ENCODE data around the gene VWA7.

Gene VWA7

GRCh38 chr6:31734821-31735406 lies 42.2 kb downstream of the VWA7 start:
- DNase-seq (ENCODE audit: low spot score in 2 of 2) (no peak), ATAC-seq (replicated peaks; ENCODE audit: extremely low read depth, poor library complexity, severe bottlenecking) (peak; percentile 24)
- no peaks in the 10 kb centered on the region for H3K9me3 Mint-ChIP-seq
- H3K4me1 Mint-ChIP-seq, result peaks cover 81% of the 10 kb centered on the region
- peak overlapping the region; percentile 96 for H3K4me3 Mint-ChIP-seq
- peak overlapping the region; percentile 92 for H3K27ac Mint-ChIP-seq (ENCODE audit: low read depth)
- no peaks in the 10 kb centered on the region for H3K27me3 Mint-ChIP-seq
- H3K36me3 Mint-ChIP-seq (ENCODE audit: insufficient read depth), result peaks cover 67% of the 10 kb centered on the region

GRCh38 chr6:31734247-31734820 lies 42.8 kb downstream of the VWA7 start:
- no peak for DNase-seq (ENCODE audit: low spot score in 2 of 2)
- H3K36me3 Mint-ChIP-seq (ENCODE audit: insufficient read depth), result peaks cover 63% of the 10 kb centered on the region
- H3K27me3 Mint-ChIP-seq, result no peaks in the 10 kb centered on the region
- peaks cover 81% of the 10 kb centered on the region for H3K4me1 Mint-ChIP-seq
- H3K9me3 Mint-ChIP-seq, result no peaks in the 10 kb centered on the region
- H3K27ac Mint-ChIP-seq (ENCODE audit: low read depth), result peak overlapping the region; percentile 92
- peak overlapping the region; percentile 96 for H3K4me3 Mint-ChIP-seq
- ATAC-seq (replicated peaks; ENCODE audit: extremely low read depth, poor library complexity, severe bottlenecking), result no peak

- Mint-ChIP-seq H3K27ac (ENCODE audit: low read depth) (peak overlapping the region; percentile 92), H3K27me3 (no peaks in the 10 kb centered on the region)
Observed at GRCh38 chr6:31733734-31734133, 43.4 kb downstream of the VWA7 start.

GRCh38 chr6:31732029-31732428 lies 45.1 kb downstream of the VWA7 start:
- ATAC-seq (replicated peaks; ENCODE audit: extremely low read depth, poor library complexity, severe bottlenecking), result no peak
- peaks cover 67% of the 10 kb centered on the region for H3K4me1 Mint-ChIP-seq
- DNase-seq (ENCODE audit: low spot score in 2 of 2), result no peak
- H3K9me3 Mint-ChIP-seq, result no peaks in the 10 kb centered on the region
- peak overlapping the region; percentile 22 for H3K27ac Mint-ChIP-seq (ENCODE audit: low read depth)
- no peak overlapping the region for H3K4me3 Mint-ChIP-seq
- peaks cover 57% of the 10 kb centered on the region for H3K36me3 Mint-ChIP-seq (ENCODE audit: insufficient read depth)
- no peaks in the 10 kb centered on the region for H3K27me3 Mint-ChIP-seq

More at GRCh38 chr6:31733734-31734133, 43.4 kb downstream of the VWA7 start:
- peaks cover 64% of the 10 kb centered on the region for H3K36me3 Mint-ChIP-seq (ENCODE audit: insufficient read depth)
- peaks cover 81% of the 10 kb centered on the region for H3K4me1 Mint-ChIP-seq
- no peaks in the 10 kb centered on the region for H3K9me3 Mint-ChIP-seq
- peak overlapping the region; percentile 96 for H3K4me3 Mint-ChIP-seq
- ATAC-seq (replicated peaks; ENCODE audit: extremely low read depth, poor library complexity, severe bottlenecking) (no peak), DNase-seq (ENCODE audit: low spot score in 2 of 2) (no peak)

GRCh38 chr6:31730631-31731086 lies 46.5 kb downstream of the VWA7 start:
- Mint-ChIP-seq H3K4me3 (peak overlapping the region; percentile 93), H3K36me3 (ENCODE audit: insufficient read depth) (peaks cover 56% of the 10 kb centered on the region), H3K27me3 (no peaks in the 10 kb centered on the region), H3K9me3 (no peaks in the 10 kb centered on the region), H3K4me1 (peaks cover 59% of the 10 kb centered on the region), H3K27ac (ENCODE audit: low read depth) (peak overlapping the region; percentile 30)
- ATAC-seq (replicated peaks; ENCODE audit: extremely low read depth, poor library complexity, severe bottlenecking), result no peak
- DNase-seq (ENCODE audit: low spot score in 2 of 2), result no peak

- Mint-ChIP-seq H3K4me3 (peak overlapping the region; percentile 93), H3K4me1 (peaks cover 55% of the 10 kb centered on the region), H3K27ac (ENCODE audit: low read depth) (peak overlapping the region; percentile 30), H3K9me3 (no peaks in the 10 kb centered on the region), H3K27me3 (no peaks in the 10 kb centered on the region), H3K36me3 (ENCODE audit: insufficient read depth) (peaks cover 52% of the 10 kb centered on the region)
- DNase-seq (ENCODE audit: low spot score in 2 of 2) (peak; percentile 46 to 51), ATAC-seq (replicated peaks; ENCODE audit: extremely low read depth, poor library complexity, severe bottlenecking) (peak; percentile 44)
Observed at GRCh38 chr6:31729979-31730630, 47.0 kb downstream of the VWA7 start.

GRCh38 chr6:31729515-31729978 lies 47.6 kb downstream of the VWA7 start:
- peak overlapping the region; percentile 80 for H3K27ac Mint-ChIP-seq (ENCODE audit: low read depth)
- no peaks in the 10 kb centered on the region for H3K27me3 Mint-ChIP-seq
- peak; percentile 81 for ATAC-seq (replicated peaks; ENCODE audit: extremely low read depth, poor library complexity, severe bottlenecking)
- H3K4me3 Mint-ChIP-seq, result peak overlapping the region; percentile 93
- peak; percentile 65 to 66 for DNase-seq (ENCODE audit: low spot score in 2 of 2)
- no peaks in the 10 kb centered on the region for H3K9me3 Mint-ChIP-seq
- H3K4me1 Mint-ChIP-seq, result peaks cover 50% of the 10 kb centered on the region
- peaks cover 47% of the 10 kb centered on the region for H3K36me3 Mint-ChIP-seq (ENCODE audit: insufficient read depth)

GRCh38 chr6:31728767-31729514 lies 48.2 kb downstream of the VWA7 start, which contains the start of gene DDAH2:
TSS of gene DDAH2 (minus strand) at chr6:31729299. CDS start at chr6:31729161, 138 bp downstream.
- no peak for DNase-seq (ENCODE audit: low spot score in 2 of 2)
- ATAC-seq (replicated peaks; ENCODE audit: extremely low read depth, poor library complexity, severe bottlenecking), result peak; percentile 21
- peak within 1 kb of the TSS; percentile 80 for H3K27ac Mint-ChIP-seq (ENCODE audit: low read depth)
- peak within 1 kb of the TSS; percentile 93 for H3K4me3 Mint-ChIP-seq
- peaks cover 43% of the 10 kb centered on the region for H3K36me3 Mint-ChIP-seq (ENCODE audit: insufficient read depth)
- H3K4me1 Mint-ChIP-seq, result peaks cover 44% of the 10 kb centered on the region
- no peaks in the 10 kb centered on the region for H3K27me3 Mint-ChIP-seq
- H3K9me3 Mint-ChIP-seq, result no peaks in the 10 kb centered on the region

- peak overlapping the region; percentile 93 for H3K4me3 Mint-ChIP-seq
- DNase-seq (ENCODE audit: low spot score in 2 of 2), result no peak
- peaks cover 34% of the 10 kb centered on the region for H3K36me3 Mint-ChIP-seq (ENCODE audit: insufficient read depth)
- no peaks in the 10 kb centered on the region for H3K27me3 Mint-ChIP-seq
- peaks cover 34% of the 10 kb centered on the region for H3K4me1 Mint-ChIP-seq
- peak overlapping the region; percentile 80 for H3K27ac Mint-ChIP-seq (ENCODE audit: low read depth)
- ATAC-seq (replicated peaks; ENCODE audit: extremely low read depth, poor library complexity, severe bottlenecking), result no peak
- no peaks in the 10 kb centered on the region for H3K9me3 Mint-ChIP-seq
Observed at GRCh38 chr6:31727717-31728671, 49.1 kb downstream of the VWA7 start.

GRCh38 chr6:31727034-31727716 lies 50.0 kb downstream of the VWA7 start:
- Mint-ChIP-seq H3K36me3 (ENCODE audit: insufficient read depth) (peaks cover 26% of the 10 kb centered on the region), H3K9me3 (no peaks in the 10 kb centered on the region), H3K4me1 (peaks cover 34% of the 10 kb centered on the region), H3K27ac (ENCODE audit: low read depth) (peak overlapping the region; percentile 16), H3K27me3 (no peaks in the 10 kb centered on the region), H3K4me3 (peak overlapping the region; percentile 40)
- no peak for DNase-seq (ENCODE audit: low spot score in 2 of 2)
- no peak for ATAC-seq (replicated peaks; ENCODE audit: extremely low read depth, poor library complexity, severe bottlenecking)

Measured in central memory CD8-positive, alpha-beta T cell (primary cell).